GM12878 (cell line): ENCODE data around the gene MSLN.

Experiments
- DPF2 ChIP-seq: fragments of 450-650 bp; IDR thresholded peaks from 2 replicates; pipeline ENCODE4 v1.6.1; 2017; ENCODE audit warnings: mild to moderate bottlenecking
- EP300 ChIP-seq, 2 experiments: fragments of 150-350 bp in 1 of 2; IDR thresholded peaks; 2 replicates each; pipeline ENCODE4 v1.6.1; 2011 to 2012; ENCODE audit warnings: low read depth in 2 of 2, low read length in 2 of 2, borderline replicate concordance in 1 of 2, improper control_type of control experiment in 1 of 2, inconsistent platforms in 1 of 2; ENCODE audit not compliant: control insufficient read depth in 1 of 2
- JUND ChIP-seq: IDR thresholded peaks from 2 replicates; pipeline ENCODE4 v1.6.1; 2012; ENCODE audit warnings: low read depth, mild to moderate bottlenecking, low read length, improper control_type of control experiment, moderate library complexity
- POLR2AphosphoS5 ChIP-seq: IDR thresholded peaks from 2 replicates; pipeline ENCODE4 v1.6.1; 2011; ENCODE audit warnings: mild to moderate bottlenecking, low read length, inconsistent platforms
- SP1 ChIP-seq: IDR thresholded peaks from one replicate; pipeline ENCODE4 v1.6.1; 2011; ENCODE audit warnings: low read depth, low read length
- TF ChIP-seq, protein P1 (sequence below): fragments of 150-350 bp; IDR thresholded peaks from 2 replicates; pipeline ENCODE4 v1.6.1; 2016; ENCODE audit warnings: low read depth, low read length
- TF ChIP-seq, protein P2 (sequence below), 3 experiments: IDR thresholded peaks in 2 of 3; conservative IDR thresholded peaks in 1 of 3; 2 replicates each; pipeline ENCODE4 v1.5.1; 2011; ENCODE audit warnings: low read depth in 3 of 3, low read length in 3 of 3, mild to moderate bottlenecking in 3 of 3, control low read depth in 2 of 3, moderate library complexity in 2 of 3, inconsistent platforms in 1 of 3, mixed read lengths in 1 of 3; ENCODE audit not compliant: control insufficient read depth in 2 of 3, insufficient read depth in 1 of 3; ENCODE audit errors: extremely low read depth in 1 of 3

DNA sequence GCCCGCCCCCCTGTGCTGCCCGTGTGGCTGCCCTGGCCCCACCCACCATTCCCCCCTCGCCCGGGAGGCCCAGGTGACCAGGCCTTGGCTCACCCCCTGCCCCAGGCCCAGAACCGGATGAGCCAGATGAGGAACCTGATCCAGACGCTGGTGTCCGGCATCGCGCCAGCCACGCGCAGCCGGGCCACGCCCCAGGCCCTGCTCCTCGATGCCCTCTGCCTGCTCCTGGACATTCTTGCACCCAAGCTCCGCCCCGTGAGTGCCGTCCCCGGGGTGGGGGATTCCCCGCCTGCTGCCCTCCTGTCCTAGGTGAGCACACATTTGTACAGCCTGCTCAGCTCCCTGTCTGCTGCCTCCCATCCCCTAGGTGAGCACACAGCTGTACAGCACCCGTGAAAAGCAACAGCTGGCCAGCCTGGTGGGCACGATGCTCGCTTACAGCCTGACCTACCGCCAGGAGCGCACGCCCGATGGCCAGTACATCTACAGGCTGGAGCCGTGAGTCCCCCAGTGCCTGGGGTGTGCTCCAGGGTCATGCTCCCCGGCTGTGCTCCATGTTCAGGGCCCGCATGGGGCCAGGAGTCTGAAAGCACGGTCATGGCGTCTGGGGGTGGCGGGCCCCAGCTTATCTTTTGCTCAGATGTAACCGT is 35.2 kb downstream of the MSLN start:
- TF ChIP-seq DPF2 (no peak), EP300 (IDR thresholded peaks at IDR 0.05; ENCODE audit: borderline replicate concordance in 1 of 2, control insufficient read depth in 1 of 2, low read depth in 2 of 2, low read length in 2 of 2) (no peak), POLR2AphosphoS5 (no peak), JUND (no peak), SP1 (no peak)
- TF ChIP-seq, protein P1, sequence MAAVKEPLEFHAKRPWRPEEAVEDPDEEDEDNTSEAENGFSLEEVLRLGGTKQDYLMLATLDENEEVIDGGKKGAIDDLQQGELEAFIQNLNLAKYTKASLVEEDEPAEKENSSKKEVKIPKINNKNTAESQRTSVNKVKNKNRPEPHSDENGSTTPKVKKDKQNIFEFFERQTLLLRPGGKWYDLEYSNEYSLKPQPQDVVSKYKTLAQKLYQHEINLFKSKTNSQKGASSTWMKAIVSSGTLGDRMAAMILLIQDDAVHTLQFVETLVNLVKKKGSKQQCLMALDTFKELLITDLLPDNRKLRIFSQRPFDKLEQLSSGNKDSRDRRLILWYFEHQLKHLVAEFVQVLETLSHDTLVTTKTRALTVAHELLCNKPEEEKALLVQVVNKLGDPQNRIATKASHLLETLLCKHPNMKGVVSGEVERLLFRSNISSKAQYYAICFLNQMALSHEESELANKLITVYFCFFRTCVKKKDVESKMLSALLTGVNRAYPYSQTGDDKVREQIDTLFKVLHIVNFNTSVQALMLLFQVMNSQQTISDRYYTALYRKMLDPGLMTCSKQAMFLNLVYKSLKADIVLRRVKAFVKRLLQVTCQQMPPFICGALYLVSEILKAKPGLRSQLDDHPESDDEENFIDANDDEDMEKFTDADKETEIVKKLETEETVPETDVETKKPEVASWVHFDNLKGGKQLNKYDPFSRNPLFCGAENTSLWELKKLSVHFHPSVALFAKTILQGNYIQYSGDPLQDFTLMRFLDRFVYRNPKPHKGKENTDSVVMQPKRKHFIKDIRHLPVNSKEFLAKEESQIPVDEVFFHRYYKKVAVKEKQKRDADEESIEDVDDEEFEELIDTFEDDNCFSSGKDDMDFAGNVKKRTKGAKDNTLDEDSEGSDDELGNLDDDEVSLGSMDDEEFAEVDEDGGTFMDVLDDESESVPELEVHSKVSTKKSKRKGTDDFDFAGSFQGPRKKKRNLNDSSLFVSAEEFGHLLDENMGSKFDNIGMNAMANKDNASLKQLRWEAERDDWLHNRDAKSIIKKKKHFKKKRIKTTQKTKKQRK = no peak
- TF ChIP-seq, protein P2, sequence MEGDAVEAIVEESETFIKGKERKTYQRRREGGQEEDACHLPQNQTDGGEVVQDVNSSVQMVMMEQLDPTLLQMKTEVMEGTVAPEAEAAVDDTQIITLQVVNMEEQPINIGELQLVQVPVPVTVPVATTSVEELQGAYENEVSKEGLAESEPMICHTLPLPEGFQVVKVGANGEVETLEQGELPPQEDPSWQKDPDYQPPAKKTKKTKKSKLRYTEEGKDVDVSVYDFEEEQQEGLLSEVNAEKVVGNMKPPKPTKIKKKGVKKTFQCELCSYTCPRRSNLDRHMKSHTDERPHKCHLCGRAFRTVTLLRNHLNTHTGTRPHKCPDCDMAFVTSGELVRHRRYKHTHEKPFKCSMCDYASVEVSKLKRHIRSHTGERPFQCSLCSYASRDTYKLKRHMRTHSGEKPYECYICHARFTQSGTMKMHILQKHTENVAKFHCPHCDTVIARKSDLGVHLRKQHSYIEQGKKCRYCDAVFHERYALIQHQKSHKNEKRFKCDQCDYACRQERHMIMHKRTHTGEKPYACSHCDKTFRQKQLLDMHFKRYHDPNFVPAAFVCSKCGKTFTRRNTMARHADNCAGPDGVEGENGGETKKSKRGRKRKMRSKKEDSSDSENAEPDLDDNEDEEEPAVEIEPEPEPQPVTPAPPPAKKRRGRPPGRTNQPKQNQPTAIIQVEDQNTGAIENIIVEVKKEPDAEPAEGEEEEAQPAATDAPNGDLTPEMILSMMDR (IDR thresholded peaks at IDR 0.05 in 2 of 3, conservative IDR thresholded peaks at IDR 0.05 in 1 of 3; ENCODE audit: control insufficient read depth in 2 of 3, extremely low read depth in 1 of 3, insufficient read depth in 1 of 3, low read depth in 3 of 3, low read length in 3 of 3) = no peak
